DMS53 treated with DMSO at 0.1 percent for 48 hours (cell line): ENCODE measurements around the gene ANP32A.
"Not testable (repeated sequence)": the region's sequence is repeated elsewhere in the genome, so short reads cannot be mapped to it uniquely, and the experiment has no call there.

Experiments used
- DNase-seq: peaks from one replicate; lab custom pipeline; 2025; ENCODE audit not compliant: unreplicated experiment; lab: John Stamatoyannopoulos, UW

Gene ANP32A

GRCh38 chr15:68820295-68821189 is at the start of gene ANP32A:
TSS of gene ANP32A (minus strand) at chr15:68820895. CDS start at chr15:68820751, 144 bp downstream.
- peak; percentile 77 for DNase-seq

- DNase-seq: no peak
Observed at GRCh38 chr15:68868296-68868695, 47.6 kb upstream of the ANP32A start.

GRCh38 chr15:68862415-68862814 is 41.7 kb upstream of the ANP32A start:
- no peak for DNase-seq

GRCh38 chr15:68858666-68859065 is 38.0 kb upstream of the ANP32A start:
- DNase-seq: not testable (repeated sequence)

GRCh38 chr15:68857443-68857842 is 36.7 kb upstream of the ANP32A start:
- not testable (repeated sequence) for DNase-seq

DNA sequence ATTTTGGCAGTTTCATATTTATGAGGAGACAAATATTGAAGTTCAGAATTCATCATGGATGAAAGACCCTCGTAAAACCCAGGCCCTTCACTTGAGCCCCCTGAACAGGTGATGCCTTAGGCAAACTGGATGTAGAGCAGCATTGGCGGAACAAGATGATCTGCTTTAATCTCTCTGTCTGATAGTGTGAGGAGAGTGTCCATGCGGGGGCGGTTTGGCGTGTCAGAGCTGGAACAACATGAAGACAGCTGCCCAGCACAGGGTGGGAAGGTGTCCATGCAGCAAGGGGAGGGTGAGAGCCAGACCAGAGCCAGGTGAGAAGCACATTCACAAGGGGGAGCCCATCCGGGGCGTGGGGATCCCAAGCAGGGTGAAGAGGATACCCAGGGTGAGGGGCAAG is 31.8 kb upstream of the ANP32A start:
- DNase-seq: no peak

GRCh38 chr15:68851971-68852370 is 31.3 kb upstream of the ANP32A start:
- no peak for DNase-seq

DNA sequence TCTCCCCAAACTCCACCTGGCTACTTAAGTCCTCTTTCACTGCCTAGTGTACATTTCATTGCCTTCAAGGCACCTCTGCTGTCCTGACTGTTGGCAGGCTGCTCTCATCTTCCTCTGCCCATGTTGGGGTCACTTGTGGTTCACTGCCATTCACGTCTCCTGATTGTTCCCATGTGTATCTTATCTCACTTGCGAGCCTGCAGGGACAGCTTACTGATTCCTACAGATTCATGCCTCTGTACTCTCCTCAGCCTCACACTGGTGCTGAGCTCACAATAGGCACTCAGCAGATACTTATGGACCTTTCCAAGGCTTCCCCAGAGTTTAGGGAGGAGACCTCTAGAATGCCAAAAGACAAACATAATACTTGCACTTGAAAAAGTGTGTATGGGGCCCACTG is 28.8 kb upstream of the ANP32A start:
- no peak for DNase-seq

DNA sequence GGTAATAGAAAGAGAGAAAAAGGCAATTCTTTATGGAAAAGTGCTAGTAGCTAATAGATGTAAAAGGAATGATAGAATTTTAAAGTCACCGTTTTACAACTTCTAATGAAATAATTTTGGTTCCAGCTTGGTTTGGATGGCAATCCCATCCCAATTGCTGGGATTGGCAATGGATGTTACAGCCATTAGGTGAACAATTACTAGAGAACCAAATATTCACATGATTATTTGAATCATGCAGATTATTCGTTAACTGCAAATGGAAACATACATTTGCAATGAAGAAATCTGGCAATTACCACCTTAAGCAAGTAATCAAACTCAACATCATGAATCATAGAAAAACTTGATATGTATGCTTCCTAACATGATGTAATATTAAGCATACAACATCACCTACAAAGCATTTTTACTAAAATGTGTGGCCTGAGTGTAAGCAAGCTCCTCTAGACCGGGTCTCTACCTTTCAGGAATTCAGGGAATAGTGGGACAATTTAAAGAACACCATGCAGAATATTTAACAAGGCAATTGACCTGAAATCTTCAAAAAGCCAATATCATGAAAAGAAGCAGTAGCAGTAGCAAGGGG is 26.2 kb upstream of the ANP32A start:
- DNase-seq: no peak

GRCh38 chr15:68844856-68845550 is 24.3 kb upstream of the ANP32A start:
- DNase-seq: no peak

DNA sequence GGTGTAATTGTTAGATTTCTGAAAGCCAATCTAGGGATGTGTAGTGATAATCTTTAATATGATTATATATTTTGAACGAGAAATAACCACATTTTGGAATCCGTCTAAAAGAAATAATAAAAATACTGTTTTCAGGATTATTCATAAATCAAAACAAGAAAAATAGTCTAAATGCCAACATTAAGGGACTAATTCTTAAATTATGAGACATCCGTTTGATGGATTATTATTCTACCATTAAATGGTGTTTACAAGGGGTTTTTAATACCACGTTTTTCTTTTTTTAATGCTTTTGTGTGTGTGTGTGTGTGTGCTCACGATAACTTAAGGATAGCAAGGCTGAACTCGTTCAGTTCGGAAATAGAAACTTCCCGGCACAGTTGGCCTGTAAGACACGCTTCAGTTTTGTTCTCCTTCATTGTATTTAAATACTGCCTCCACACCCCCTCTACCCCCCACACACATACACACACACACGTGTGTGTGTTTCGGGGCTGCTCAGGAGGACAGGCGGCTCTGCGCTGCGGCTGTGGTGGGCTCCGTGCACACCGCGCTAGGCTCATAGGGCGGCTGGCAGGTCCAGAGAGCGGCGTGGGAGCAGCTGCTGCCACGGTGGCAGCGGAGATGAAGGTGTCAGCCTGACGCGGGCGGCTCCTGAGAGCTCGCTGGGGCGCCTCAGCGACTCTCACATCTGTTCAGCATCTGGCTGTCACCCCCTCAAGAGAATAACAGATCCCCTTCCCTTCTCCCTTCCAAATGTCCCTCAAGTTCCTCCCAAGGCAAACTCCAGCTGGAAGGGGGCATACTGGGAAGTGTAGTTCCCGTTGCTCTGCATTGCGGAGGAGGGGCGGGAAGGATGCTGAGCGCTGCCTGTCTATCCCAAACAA is 23.0 kb upstream of the ANP32A start:
- peak; percentile 19 for DNase-seq

DNA sequence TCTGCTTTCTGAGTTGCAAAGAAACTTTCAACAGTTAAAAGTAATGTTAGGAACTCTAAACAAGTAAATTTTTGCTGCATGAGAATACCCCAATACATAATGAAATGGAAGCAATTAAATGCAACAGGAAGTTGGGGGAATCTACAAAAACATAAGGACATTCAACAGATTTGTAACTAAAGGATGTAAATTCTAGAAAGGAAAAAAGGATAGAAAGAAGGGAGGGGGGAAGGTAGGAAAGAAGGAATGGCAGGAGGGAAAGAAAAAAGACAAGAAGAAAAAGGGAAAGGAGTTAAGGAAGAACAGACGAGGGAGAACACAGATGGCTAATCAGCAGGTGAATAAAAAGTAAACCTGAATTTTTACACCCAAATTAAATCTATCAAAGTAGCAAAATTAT is 22.3 kb upstream of the ANP32A start:
- DNase-seq: no peak

DNA sequence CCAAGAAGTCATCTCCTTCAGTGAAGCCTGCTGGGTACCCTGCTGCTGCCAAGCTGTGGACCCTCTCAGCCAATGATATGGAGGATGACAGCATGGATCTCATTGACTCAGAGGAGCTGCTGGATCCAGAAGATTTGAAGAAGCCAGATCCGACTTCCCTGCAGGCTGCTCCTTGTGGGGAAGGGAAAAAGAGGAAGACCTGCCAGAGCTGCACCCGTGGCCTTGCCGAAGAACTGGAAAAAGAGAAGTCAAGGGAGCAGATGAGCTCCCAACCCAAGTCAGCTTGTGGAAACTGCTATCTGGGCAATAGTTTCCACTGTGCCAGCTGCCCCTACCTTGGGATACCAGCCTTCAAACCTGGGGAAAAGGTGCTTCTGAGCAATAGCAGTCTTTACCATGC is 13.7 kb upstream of the ANP32A start:
- DNase-seq: no peak

GRCh38 chr15:68833700-68834331 is 13.1 kb upstream of the ANP32A start:
- no peak for DNase-seq

- no peak for DNase-seq
Observed at GRCh38 chr15:68830141-68830785, 9.6 kb upstream of the ANP32A start.

DNA sequence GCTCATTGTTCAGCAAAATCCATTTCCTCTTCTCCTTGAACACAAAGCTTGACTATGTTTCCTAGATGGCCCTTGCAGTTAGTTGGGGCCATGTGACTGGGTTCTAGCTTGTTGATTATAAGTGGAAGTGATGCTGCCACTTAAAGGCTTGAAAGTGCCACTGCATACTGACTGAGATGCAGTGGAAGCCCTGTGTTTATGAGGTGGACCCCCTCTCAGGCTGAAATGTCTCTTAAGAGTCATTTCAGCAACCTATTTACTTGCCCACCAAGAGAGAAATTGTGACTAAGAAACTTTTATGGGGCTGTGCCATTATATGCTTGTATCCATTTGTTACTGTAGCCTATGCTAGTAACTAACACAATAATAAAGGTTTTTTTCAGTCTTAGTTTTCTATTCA is 8.4 kb upstream of the ANP32A start:
- DNase-seq: no peak

- DNase-seq: no peak
Observed at GRCh38 chr15:68823561-68823960, 2.9 kb upstream of the ANP32A start.

DNA sequence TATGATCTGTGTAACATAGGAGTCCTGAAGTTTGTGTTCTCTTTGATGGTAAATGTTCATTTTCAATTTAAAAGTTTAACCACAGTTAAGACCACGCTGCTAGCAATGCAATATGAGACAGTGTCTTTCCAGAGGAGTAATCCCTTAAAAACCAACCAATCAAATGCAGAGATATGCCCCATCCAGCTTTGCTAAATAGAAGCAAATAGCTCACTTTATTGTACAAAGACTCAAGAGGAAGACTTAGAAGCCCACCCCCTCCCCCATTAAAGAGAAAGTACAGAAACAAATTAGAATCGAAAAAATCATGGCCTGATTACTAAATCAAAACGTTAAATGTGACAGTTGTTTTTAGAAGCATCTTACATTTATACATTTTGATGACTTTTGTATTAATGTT is 2.1 kb upstream of the ANP32A start:
- no peak for DNase-seq

DNA sequence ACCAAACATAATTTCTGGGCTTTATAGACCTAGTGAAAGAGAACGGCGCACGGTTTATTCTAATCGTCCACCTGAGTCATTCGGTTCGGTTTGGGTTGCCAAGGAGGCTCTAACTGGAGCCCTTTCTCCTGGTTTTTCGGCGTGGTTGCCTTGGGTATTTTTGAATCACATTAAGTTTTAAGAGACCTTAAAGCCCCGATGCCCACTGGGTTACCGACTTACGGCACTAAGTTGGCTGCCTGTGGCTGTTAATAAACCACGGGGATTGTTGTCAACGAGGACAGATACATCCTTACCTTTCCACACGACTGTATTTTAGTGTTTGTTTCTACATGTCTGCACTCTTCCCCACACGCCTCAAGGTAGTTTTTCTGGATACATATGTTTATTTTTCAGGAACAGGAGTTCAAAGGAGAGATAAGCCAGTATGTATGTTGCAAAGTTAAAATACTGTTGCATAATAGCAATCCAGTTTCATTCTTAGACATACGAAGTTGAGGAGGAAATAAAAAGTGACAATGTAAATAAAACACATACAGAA is 1.2 kb upstream of the ANP32A start:
- no peak for DNase-seq
